ENCODE results near the gene BAD. TPM values are rescaled to one million over a fixed set of nuclear protein-coding genes. Genes with fewer than 3 reads are reported as not detected.
A peak's percentile ranks its signal among the peaks of the same experiment; 100 is the strongest.

The BAD gene
- total RNA-seq, 3 donors from 2014 or later (not counting 1 experiment from before 2014, with no cell fraction given): 30.6 to 35.8 (median 31.6) TPM

GRCh38 chr11:64245797-64246620 is 38.5 kb downstream of the BAD start:
- no peaks in the 10 kb centered on the region for H3K36me3 Mint-ChIP-seq
- peak; percentile 62 to 73 for DNase-seq
- no peaks in the 10 kb centered on the region for H3K9me3 ChIP-seq (ENCODE audit: control insufficient read depth, insufficient read depth, low read length)
- peak overlapping the region; percentile 81 for H3K4me3 Mint-ChIP-seq
- peaks cover 14 to 52% of the 10 kb centered on the region in 2 donors for H3K4me1 Mint-ChIP-seq
- no peak overlapping the region for H3K27ac ChIP-seq (ENCODE audit: low read length)
- H3K4me1 ChIP-seq (ENCODE audit: control insufficient read depth, insufficient read depth, low read length): peaks cover 57% of the 10 kb centered on the region
- no peaks in the 10 kb centered on the region for H3K27me3 Mint-ChIP-seq (ENCODE audit: low read depth in 2 of 2)
- TF ChIP-seq CTCF (IDR thresholded peaks at IDR 0.05): no peak
- H3K27ac Mint-ChIP-seq: peak overlapping the region; percentile 69 to 81
- no peaks in the 10 kb centered on the region for H3K9me3 Mint-ChIP-seq
- intact Hi-C loops (cut with micrococcal nuclease): no loop called here
- H3K4me3 ChIP-seq (ENCODE audit: low read length): peak overlapping the region; percentile 53
- no peaks in the 10 kb centered on the region for H3K27me3 ChIP-seq (ENCODE audit: control insufficient read depth, insufficient read depth, low read length)
- H3K36me3 ChIP-seq (ENCODE audit: control insufficient read depth, insufficient read depth, low read length): peaks cover 10% of the 10 kb centered on the region
- WGBS (ENCODE audit: insufficient coverage): under 1% methylated on average over 46 of the region's 46 CpGs
- peak in 1 of 3 donors; percentile 8 for ATAC-seq

GRCh38 chr11:64245401-64245796 is 39.1 kb downstream of the BAD start:
- TF ChIP-seq CTCF (IDR thresholded peaks at IDR 0.05): no peak
- DNase-seq (peak in 1 of 2 donors; percentile 67), ATAC-seq (no peak)
- Mint-ChIP-seq H3K27ac (peak overlapping the region; percentile 69 to 81), H3K27me3 (ENCODE audit: low read depth in 2 of 2) (no peaks in the 10 kb centered on the region), H3K4me3 (peak overlapping the region; percentile 81), H3K9me3 (no peaks in the 10 kb centered on the region), H3K36me3 (no peaks in the 10 kb centered on the region), H3K4me1 (peaks cover 18 to 58% of the 10 kb centered on the region in 2 donors)
- Histone ChIP-seq H3K27ac (ENCODE audit: low read length) (peak overlapping the region; percentile 14), H3K4me1 (ENCODE audit: control insufficient read depth, insufficient read depth, low read length) (peaks cover 55% of the 10 kb centered on the region), H3K36me3 (ENCODE audit: control insufficient read depth, insufficient read depth, low read length) (peaks cover 10% of the 10 kb centered on the region), H3K27me3 (ENCODE audit: control insufficient read depth, insufficient read depth, low read length) (no peaks in the 10 kb centered on the region), H3K4me3 (ENCODE audit: low read length) (peak overlapping the region; percentile 53), H3K9me3 (ENCODE audit: control insufficient read depth, insufficient read depth, low read length) (no peaks in the 10 kb centered on the region)
- 0% methylated on average over 4 of the region's 6 CpGs for WGBS (ENCODE audit: insufficient coverage)
- intact Hi-C loops (cut with micrococcal nuclease): no loop called here

- Mint-ChIP-seq H3K27me3 (ENCODE audit: low read depth in 2 of 2) (no peaks in the 10 kb centered on the region), H3K27ac (peak overlapping the region in 1 of 2 donors; percentile 81), H3K4me1 (peaks cover 21 to 62% of the 10 kb centered on the region in 2 donors), H3K9me3 (no peaks in the 10 kb centered on the region), H3K36me3 (no peaks in the 10 kb centered on the region), H3K4me3 (peak overlapping the region; percentile 81)
- H3K27ac ChIP-seq (ENCODE audit: low read length): peak overlapping the region; percentile 14
- intact Hi-C loops (cut with micrococcal nuclease): no loop called here
- H3K4me1 ChIP-seq (ENCODE audit: control insufficient read depth, insufficient read depth, low read length): peaks cover 57% of the 10 kb centered on the region
- H3K9me3 ChIP-seq (ENCODE audit: control insufficient read depth, insufficient read depth, low read length): no peaks in the 10 kb centered on the region
- 42% methylated on average over 3 of the region's 6 CpGs for WGBS (ENCODE audit: insufficient coverage)
- peaks cover 10% of the 10 kb centered on the region for H3K36me3 ChIP-seq (ENCODE audit: control insufficient read depth, insufficient read depth, low read length)
- no peak for ATAC-seq
- no peaks in the 10 kb centered on the region for H3K27me3 ChIP-seq (ENCODE audit: control insufficient read depth, insufficient read depth, low read length)
- no peak for DNase-seq
- H3K4me3 ChIP-seq (ENCODE audit: low read length): no peak overlapping the region
- no peak for TF ChIP-seq CTCF (IDR thresholded peaks at IDR 0.05)
Observed at GRCh38 chr11:64244966-64245365, 39.5 kb downstream of the BAD start.

Measured in natural killer cell (primary cell).